Endothelial cell (in vitro differentiated cells): ENCODE measurements around the gene C19orf81. TPM values are rescaled to one million over a fixed set of nuclear protein-coding genes. Genes with fewer than 3 reads are reported as not detected.

ENCODE experiments used
- DNase-seq: peaks from one replicate; pipeline ENCODE4 v3.0.0; 2021; ENCODE audit warnings: low spot score
- H3K27ac Mint-ChIP-seq: one replicate; pipeline ENCODE4 v1.8.0; 2021; ENCODE audit warnings: mixed read lengths, inconsistent platforms; ENCODE audit not compliant: unreplicated experiment
- H3K27me3 Mint-ChIP-seq: one replicate; pipeline ENCODE4 v1.8.0; 2021; ENCODE audit warnings: mild to moderate bottlenecking, moderate library complexity, mixed read lengths, inconsistent platforms; ENCODE audit not compliant: unreplicated experiment
- H3K36me3 Mint-ChIP-seq: one replicate; pipeline ENCODE4 v1.8.0; 2021; ENCODE audit warnings: mild to moderate bottlenecking, low read depth, mixed read lengths, inconsistent platforms; ENCODE audit not compliant: unreplicated experiment
- H3K4me1 Mint-ChIP-seq: one replicate; pipeline ENCODE4 v1.8.0; 2021; ENCODE audit warnings: mild to moderate bottlenecking, mixed read lengths, inconsistent platforms; ENCODE audit not compliant: unreplicated experiment
- H3K4me3 Mint-ChIP-seq: one replicate; pipeline ENCODE4 v1.8.0; 2021; ENCODE audit warnings: mild to moderate bottlenecking, mixed read lengths, inconsistent platforms; ENCODE audit not compliant: unreplicated experiment
- H3K9me3 Mint-ChIP-seq: one replicate; pipeline ENCODE4 v1.8.0; 2021; ENCODE audit warnings: mixed read lengths, inconsistent platforms; ENCODE audit not compliant: unreplicated experiment
- total RNA-seq: library from RNA; stranded (reverse); fragmentation: NEBNext Ultra II Directional; extraction: Animal tissue kit (Norgen Biotek cat#: 25700); gene quantifications from one replicate; pipeline ENCODE4 v1.2.1, GENCODE V29; 2021; ENCODE audit not compliant: unreplicated experiment
- TF ChIP-seq, protein P1 (sequence below): fragments of 200-600 bp; sonication (generic); IDR thresholded peaks from one replicate; pipeline ENCODE4 v1.5.0; 2021; ENCODE audit warnings: antibody characterized with exemption; ENCODE audit not compliant: unreplicated experiment

C19orf81 gene
- total RNA-seq, 1 donor from 2014 or later: not detected

DNA sequence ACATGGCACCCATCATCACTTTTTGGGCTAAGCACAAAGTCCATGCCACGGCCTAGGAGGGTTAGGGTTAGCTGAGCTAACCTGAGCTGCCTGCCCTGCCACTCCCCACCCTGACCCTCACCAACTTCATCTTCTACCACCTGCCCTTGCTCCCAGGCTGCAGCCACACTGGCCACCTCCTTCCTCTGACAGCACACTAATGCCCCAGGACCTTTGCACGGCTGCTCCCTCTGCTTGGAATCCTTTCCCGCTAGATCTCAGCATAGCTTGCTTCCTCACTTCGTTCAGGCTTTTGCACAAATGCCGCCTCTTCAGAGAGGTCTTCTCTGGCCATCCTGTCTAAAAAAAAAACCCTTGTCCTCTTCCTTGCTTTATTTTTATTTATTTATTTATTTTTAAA lies 57.1 kb downstream of the C19orf81 start:
- peaks cover 29% of the 10 kb centered on the region for H3K9me3 Mint-ChIP-seq
- peaks cover 17% of the 10 kb centered on the region for H3K27me3 Mint-ChIP-seq
- H3K4me1 Mint-ChIP-seq: no peaks in the 10 kb centered on the region
- no peak for DNase-seq
- TF ChIP-seq, protein P1, sequence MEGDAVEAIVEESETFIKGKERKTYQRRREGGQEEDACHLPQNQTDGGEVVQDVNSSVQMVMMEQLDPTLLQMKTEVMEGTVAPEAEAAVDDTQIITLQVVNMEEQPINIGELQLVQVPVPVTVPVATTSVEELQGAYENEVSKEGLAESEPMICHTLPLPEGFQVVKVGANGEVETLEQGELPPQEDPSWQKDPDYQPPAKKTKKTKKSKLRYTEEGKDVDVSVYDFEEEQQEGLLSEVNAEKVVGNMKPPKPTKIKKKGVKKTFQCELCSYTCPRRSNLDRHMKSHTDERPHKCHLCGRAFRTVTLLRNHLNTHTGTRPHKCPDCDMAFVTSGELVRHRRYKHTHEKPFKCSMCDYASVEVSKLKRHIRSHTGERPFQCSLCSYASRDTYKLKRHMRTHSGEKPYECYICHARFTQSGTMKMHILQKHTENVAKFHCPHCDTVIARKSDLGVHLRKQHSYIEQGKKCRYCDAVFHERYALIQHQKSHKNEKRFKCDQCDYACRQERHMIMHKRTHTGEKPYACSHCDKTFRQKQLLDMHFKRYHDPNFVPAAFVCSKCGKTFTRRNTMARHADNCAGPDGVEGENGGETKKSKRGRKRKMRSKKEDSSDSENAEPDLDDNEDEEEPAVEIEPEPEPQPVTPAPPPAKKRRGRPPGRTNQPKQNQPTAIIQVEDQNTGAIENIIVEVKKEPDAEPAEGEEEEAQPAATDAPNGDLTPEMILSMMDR: no peak
- H3K4me3 Mint-ChIP-seq: no peak overlapping the region
- H3K27ac Mint-ChIP-seq: no peak overlapping the region
- H3K36me3 Mint-ChIP-seq: peaks cover 11% of the 10 kb centered on the region

DNA sequence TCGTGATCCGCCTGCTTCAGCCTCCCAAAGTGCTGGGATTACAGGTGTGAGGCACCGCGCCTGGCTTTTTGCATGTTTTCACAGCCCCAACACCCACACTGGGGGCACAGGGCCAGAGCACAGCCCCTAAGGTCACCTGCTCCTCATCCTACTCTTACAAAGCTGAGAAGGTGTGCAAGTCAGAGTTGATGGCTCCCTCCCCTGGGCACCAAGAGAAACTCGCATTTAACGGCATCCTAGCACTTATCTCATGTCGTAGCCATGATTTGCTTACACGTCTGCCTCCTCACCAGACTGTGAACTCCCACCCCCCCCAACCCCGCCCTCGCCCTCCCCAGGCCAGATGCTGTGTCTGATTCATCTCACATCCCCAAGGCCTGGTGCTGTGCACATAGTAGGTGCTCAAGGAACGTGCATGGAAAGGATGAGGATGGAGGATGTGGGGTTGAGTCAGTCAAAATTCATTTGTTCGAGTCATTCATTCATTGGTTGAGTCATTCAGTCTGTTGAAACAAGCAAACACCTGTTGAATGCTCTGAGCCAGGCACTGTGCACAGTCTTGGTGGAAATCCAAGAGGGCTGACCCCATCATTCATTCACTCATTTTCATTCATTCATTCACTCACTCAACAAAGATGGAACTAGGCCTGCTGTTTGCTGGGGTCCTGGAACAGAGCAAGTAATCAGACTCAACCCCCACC lies 59.1 kb downstream of the C19orf81 start:
- no peak overlapping the region for H3K27ac Mint-ChIP-seq

More for the DNA sequence above, 59.1 kb downstream of the C19orf81 start:
- Mint-ChIP-seq H3K4me3 (no peak overlapping the region), H3K9me3 (peaks cover 34% of the 10 kb centered on the region), H3K4me1 (no peaks in the 10 kb centered on the region), H3K27me3 (peaks cover 15% of the 10 kb centered on the region), H3K36me3 (peaks cover 11% of the 10 kb centered on the region)
- DNase-seq: no peak
- TF ChIP-seq, protein P1: no peak

Other genes with a start within 250 kb of the C19orf81 start
- gene SPIB, start 230.5 kb upstream of the C19orf81 start, total RNA-seq: not detected
- 0.46 TPM for gene MYBPC2, start 216.6 kb upstream of the C19orf81 start, total RNA-seq
- 0.21 TPM for gene EMC10, start 172.9 kb upstream of the C19orf81 start, total RNA-seq
- gene GARIN5A, start 172.6 kb upstream of the C19orf81 start, total RNA-seq: not detected
- 0.46 TPM for gene JOSD2, start 138.3 kb upstream of the C19orf81 start, total RNA-seq
- gene ASPDH, start 135.5 kb upstream of the C19orf81 start, total RNA-seq: not detected
- 3.0 TPM for gene LRRC4B, start 81.0 kb upstream of the C19orf81 start, total RNA-seq
- gene SYT3, start 9.6 kb upstream of the C19orf81 start, total RNA-seq: 0.15 TPM
- gene SHANK1, start 70.4 kb downstream of the C19orf81 start, total RNA-seq: 6.5 TPM
- 37.3 TPM for gene CLEC11A, start 73.9 kb downstream of the C19orf81 start, total RNA-seq
- gene GPR32, start 121.0 kb downstream of the C19orf81 start, total RNA-seq: not detected
- not detected for gene ACP4, start 141.0 kb downstream of the C19orf81 start, total RNA-seq
- gene KLK1, start 174.3 kb downstream of the C19orf81 start, total RNA-seq: 2.7 TPM
- gene KLK15, start 184.1 kb downstream of the C19orf81 start, total RNA-seq: not detected
- gene KLK3, start 205.5 kb downstream of the C19orf81 start, total RNA-seq: not detected
- not detected for gene KLK2, start 224.0 kb downstream of the C19orf81 start, total RNA-seq